ENCODE results near the gene KCNH5.

Gene KCNH5

DNA sequence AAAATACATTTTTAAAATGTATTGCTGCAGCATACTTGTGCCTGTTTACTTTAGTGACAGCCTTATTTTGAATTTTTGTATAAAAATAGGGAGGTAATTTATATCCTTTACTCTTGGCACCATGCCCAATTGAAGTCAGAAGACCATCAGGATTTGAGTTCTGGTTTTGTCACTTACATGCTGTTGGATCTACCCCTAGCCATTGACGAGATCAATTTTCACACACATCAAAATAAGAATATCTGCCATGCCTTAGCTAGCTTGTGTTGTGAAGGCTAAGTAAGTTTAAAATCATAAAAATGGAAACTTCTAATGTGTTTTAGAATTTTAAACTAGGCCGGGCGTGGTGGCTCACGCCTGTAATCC, 381.8 kb downstream of the KCNH5 start:
- no peak for DNase-seq

DNA sequence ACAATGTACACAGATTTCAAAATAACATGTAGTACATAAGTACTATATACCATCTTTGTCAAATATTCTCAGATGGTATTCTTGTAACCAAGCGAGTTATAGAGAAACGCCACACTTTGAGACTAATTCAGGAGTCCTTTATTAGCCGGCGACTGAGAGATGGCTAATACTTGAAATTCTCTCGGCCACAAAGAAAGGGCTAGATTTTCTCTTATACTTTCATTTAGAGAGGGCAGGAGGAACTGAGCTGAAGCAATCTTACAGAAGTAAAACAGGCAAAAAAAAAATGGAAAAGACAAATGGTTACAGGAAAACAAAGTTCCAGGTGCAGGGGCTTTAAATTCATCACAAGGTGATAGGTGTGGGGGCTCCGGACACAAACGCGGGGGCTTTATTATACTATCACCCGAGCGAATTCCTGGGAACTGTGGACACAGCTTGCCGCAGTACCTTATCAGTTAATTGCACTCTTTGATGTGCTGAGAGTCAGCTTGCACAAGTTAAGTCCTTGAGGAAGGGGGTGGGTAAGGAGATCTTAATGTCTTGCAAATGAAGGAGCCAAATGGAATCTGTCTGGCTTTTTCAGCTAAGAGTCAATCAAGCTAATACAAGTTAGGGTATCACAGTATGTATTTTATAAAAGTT, 382.3 kb downstream of the KCNH5 start:
- DNase-seq: no peak

DNA sequence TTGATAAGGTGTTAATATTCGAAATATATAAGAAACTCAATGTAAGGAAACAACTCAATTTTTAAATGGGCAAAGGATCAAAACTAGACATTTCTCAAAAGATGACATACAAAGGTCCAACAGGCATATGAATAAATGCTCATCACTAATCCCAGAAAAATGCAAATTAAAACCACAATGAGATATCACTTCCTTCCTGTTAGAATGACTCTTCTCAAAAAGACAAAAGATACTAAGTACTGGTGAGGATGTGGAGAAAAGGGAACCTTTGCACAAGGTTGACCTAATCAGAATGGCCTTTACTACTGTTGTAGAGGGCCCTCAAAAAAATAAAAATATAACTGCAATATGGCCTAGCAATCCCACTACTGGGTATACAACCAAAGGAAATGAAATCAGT, 383.4 kb downstream of the KCNH5 start:
- DNase-seq: no peak

DNA sequence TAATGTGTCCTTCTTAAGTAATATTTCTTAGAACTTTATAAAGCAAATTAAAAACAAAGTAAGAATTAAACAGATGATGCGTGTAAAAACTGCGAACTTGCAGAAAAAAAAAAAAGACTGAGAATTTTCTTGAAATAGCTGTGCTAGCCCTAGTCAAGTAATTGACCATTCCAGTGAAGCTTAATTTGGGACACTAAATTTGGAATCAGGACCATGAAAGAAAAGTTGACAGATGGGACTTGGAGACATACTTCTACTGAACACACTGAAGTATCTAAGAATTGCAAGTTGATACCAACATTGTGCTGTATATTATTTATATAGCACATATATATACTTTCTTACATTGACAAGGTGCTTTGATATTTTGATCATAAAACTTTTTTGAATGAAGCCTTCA, 386.6 kb downstream of the KCNH5 start:
- no peak for DNase-seq

DNA sequence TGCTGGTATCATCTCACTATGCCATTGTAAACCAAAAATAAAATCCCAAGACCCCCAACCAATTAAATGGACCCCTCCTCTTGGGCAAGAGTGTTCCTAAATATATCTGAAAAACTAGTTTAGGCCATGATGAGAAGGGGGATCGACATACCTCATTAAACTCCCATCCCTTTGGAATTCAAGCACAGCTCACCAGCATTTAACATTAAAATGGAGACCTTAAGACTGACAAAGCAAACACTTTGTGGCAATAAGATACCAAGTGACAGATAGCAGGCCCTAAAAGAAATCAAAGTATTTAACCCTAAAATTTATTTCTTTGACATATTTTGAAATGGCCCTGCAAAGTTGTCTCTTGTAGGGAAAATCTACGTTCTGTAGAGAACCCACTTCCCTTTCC, 387.9 kb downstream of the KCNH5 start:
- DNase-seq: no peak

DNA sequence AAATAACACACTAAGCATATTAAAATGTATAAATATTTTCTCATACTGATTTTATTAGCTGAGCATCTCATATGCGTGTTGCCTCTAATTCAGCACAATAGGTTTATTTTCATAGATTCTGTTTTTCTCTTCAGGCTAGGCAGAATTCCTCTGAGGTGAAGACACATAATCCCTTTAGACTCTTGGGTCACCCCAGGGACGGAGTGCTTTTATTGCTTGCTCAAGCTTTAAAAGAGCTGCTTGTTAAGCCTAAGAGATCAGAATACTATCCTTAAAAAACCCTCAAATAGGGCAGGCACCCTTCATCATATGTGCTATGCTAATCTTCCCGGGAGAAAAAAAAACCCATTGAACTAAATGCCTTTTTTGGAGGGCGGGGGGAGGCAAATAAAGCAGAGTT, 390.1 kb downstream of the KCNH5 start:
- no peak for DNase-seq

DNA sequence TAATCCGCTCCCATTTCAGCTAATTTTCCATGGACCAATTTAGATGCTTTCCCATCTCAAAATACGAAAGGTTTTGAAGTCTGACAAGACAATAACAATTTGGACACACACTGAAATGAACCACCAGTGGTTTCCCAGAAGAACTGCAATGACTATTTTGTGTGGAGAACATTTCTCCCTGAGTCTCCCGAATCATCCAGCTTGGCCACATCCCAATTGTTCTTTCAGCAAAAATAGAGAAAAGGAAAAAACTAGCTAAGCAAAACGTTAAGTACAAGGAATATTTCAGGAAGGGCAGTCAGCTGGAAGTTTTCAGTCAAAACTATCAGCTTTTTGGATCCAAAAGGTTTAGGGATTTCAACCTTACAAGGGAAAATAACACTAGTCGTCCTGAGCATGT, 390.6 kb downstream of the KCNH5 start:
- DNase-seq: no peak
